Sigmoid colon (tissue), 7 donors: ENCODE results near the gene THBS2. TPM values are rescaled to one million over a fixed set of nuclear protein-coding genes. Genes with fewer than 3 reads are reported as not detected.
"Not testable (repeated sequence)": the region's sequence is repeated elsewhere in the genome, so short reads cannot be mapped to it uniquely, and the experiment has no call there.

Experiments
- DNase-seq: peaks from one replicate; pipeline ENCODE4 v3.0.0-alpha.2; 2019
- H3K27ac ChIP-seq, 4 donors: fragments of 200-600 bp; sonication (generic); one replicate each; pipeline ENCODE4 v1.5.1; 2016 to 2019; ENCODE audit warnings: mild to moderate bottlenecking in 1 of 4
- H3K27me3 ChIP-seq, 3 donors: fragments of 200-600 bp; sonication (generic); one replicate each; pipeline ENCODE4 v1.5.1; 2019; ENCODE audit warnings: mild to moderate bottlenecking in 1 of 3
- H3K36me3 ChIP-seq, 4 donors: fragments of 200-600 bp; sonication (generic); one replicate each; pipeline ENCODE4 v1.5.1; 2016 to 2019
- H3K4me1 ChIP-seq, 4 donors: fragments of 200-600 bp; sonication (generic); one replicate each; pipeline ENCODE4 v1.5.1; 2017 to 2019
- H3K4me3 ChIP-seq, 4 donors: fragments of 200-600 bp; sonication (generic); one replicate each; pipeline ENCODE4 v1.5.1; 2017 to 2019; ENCODE audit warnings: mild to moderate bottlenecking in 2 of 4, moderate library complexity in 1 of 4
- H3K9me3 ChIP-seq, 4 donors: fragments of 200-600 bp in 3 of 4; sonication (generic) in 3 of 4; one replicate each; pipeline versions ENCODE4 v1.5.1 to v1.6.1; 2013 to 2019
- EP300 ChIP-seq, 4 donors: sonication (generic); formaldehyde crosslinking; IDR thresholded peaks; one replicate each; pipeline ENCODE4 v1.6.1; 2017; ENCODE audit warnings: antibody characterized with exemption in 4 of 4
- POLR2A ChIP-seq, 2 donors: fragments of 450-650 bp; IDR thresholded peaks; one replicate each; pipeline ENCODE4 v1.6.1; 2016; ENCODE audit warnings: antibody characterized with exemption in 2 of 2, mild to moderate bottlenecking in 2 of 2, moderate library complexity in 2 of 2
- POLR2AphosphoS5 ChIP-seq, 4 donors: sonication (generic); formaldehyde crosslinking; IDR thresholded peaks; one replicate each; pipeline ENCODE4 v1.6.1; 2017; ENCODE audit warnings: antibody characterized with exemption in 4 of 4
- WGBS, 2 donors: extraction: QIAGEN DNeasy Blood & Tissue Kit; methylation state at CpG; one replicate each; pipeline ENCODE4 v1.1.7; 2013; 5-methylcytosine and 5-hydroxymethylcytosine counted together
- intact Hi-C: fragments of 100-400 bp; cut with DNase I; formaldehyde crosslinking; loops from one replicate; pipeline ENCODE4 v1.15.1; 2023
- polyA plus RNA-seq, 3 donors: library from polyadenylated mRNA; stranded (reverse); fragments of 200-250 nt; gene quantifications; one replicate each; pipeline ENCODE4 v1.2.3, GENCODE V29; 2013
- total RNA-seq, 4 donors: library from RNA; depleted of rRNA; stranded (reverse); fragments of >200 nt; gene quantifications; one replicate each; pipeline ENCODE4 v1.1.0, GENCODE V29; 2016
- TF ChIP-seq, protein P1 (sequence below), 4 experiments: fragments of 450-650 bp in 3 of 4; fragments of 200-600 bp in 1 of 4; IDR thresholded peaks; one replicate each; pipeline ENCODE4 v1.5.1; 2016 to 2019; ENCODE audit warnings: antibody characterized with exemption in 4 of 4, mild to moderate bottlenecking in 3 of 4, moderate library complexity in 2 of 4
- donor health status: healthy with polysubstance abuse.
- donor health status: Bipolar disorder and iron deficiency.
- donor health status: healthy.

Gene THBS2
- total and polyA plus RNA-seq, 7 donors = 1.7 to 59.0 (median 37.6) TPM

DNA sequence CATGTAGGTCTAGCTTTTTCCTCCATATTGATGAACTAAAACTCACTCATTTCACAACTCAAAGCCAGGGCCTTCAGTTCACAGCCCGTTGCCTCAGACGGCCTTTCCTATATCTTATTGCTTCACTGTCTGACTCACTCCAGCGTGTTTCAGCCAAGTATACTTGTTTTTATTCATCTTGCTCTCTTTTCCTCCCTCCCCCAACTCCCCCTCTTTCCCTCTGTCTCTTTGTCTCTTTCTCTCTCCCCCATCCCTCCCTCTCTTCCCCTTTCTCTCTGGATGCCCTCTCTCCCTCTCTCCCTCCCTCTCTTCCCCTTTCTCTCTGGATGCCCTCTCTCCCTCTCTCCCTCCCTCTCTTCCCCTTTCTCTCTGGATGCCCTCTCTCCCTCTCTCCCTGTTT lies 38.9 kb downstream of the THBS2 start:
- H3K36me3 ChIP-seq = peaks cover 0 to 10% (median 0%) of the 10 kb centered on the region in 4 donors
- H3K4me1 ChIP-seq = peaks cover 0 to 41% (median 37%) of the 10 kb centered on the region in 4 donors
- peak overlapping the region; percentile 86 to 97 (median 90) for H3K27ac ChIP-seq
- intact Hi-C loops = loop anchor here (2.0 to 10.0 kb wide), 6 partner anchors 38 to 580 kb away; partner anchors contain the start of gene THBS2
- TF ChIP-seq POLR2AphosphoS5 (IDR thresholded peaks at IDR 0.05) = peak; percentile 56 to 74 (median 69)
- peak in 1 of 4 donors; percentile 32 for TF ChIP-seq EP300 (IDR thresholded peaks at IDR 0.05)
- H3K9me3 ChIP-seq, H3K27me3 ChIP-seq: not testable (repeated sequence)
- H3K4me3 ChIP-seq = peak overlapping the region in 1 of 4 donors; percentile 18
- DNase-seq = peak; percentile 87
- 53 to 74% methylated on average over 3 of the region's 3 CpGs for WGBS, 2 donors

DNA sequence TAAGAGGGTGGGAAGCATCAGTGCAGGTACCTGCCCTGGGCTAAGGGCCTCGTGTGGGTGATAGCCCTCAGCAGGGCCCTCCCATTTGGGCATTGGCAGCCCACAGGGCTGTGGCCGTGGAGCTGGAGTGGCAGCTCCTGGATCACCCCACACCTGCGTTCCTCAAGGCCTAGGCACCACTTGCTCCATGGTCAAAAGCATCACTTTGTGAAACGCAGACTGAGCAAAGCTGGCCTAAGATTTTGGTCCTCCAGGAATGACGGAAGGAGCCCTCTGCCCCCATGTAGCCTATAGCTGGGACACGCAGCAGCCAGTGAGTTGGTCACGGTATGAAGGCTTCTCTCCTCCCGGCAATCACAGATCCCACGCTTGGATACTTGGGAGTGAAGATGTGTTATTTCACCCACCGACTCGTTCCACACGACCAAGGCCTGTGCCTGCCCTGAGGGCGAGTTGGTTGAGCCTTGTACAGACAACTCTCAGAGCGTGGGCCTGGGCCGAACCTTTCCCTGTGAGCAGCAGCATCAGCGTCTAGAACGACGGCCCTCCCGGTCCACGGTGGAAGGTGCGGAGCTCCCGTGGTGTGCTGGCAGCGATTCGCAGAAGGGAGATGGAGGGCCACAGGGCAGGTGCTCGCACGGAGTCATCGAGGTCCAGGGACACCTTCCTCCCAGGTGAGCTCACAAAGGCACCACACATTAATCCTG lies 39.7 kb downstream of the THBS2 start:
- intact Hi-C loops = loop anchor here (2.0 to 10.0 kb wide), 6 partner anchors 39 to 579 kb away; partner anchors contain the start of gene THBS2
- Histone ChIP-seq H3K4me3 (peak overlapping the region in 1 of 4 donors; percentile 33), H3K4me1 (peaks cover 0 to 41% (median 37%) of the 10 kb centered on the region in 4 donors), H3K27me3 (no peaks in the 10 kb centered on the region), H3K9me3 (no peaks in the 10 kb centered on the region), H3K36me3 (peaks cover 0 to 4% (median 0%) of the 10 kb centered on the region in 4 donors), H3K27ac (peak overlapping the region; percentile 86 to 97 (median 90))
- WGBS, 2 donors = 93 to 95% methylated on average over 27 of the region's 27 CpGs
- TF ChIP-seq, protein P1, sequence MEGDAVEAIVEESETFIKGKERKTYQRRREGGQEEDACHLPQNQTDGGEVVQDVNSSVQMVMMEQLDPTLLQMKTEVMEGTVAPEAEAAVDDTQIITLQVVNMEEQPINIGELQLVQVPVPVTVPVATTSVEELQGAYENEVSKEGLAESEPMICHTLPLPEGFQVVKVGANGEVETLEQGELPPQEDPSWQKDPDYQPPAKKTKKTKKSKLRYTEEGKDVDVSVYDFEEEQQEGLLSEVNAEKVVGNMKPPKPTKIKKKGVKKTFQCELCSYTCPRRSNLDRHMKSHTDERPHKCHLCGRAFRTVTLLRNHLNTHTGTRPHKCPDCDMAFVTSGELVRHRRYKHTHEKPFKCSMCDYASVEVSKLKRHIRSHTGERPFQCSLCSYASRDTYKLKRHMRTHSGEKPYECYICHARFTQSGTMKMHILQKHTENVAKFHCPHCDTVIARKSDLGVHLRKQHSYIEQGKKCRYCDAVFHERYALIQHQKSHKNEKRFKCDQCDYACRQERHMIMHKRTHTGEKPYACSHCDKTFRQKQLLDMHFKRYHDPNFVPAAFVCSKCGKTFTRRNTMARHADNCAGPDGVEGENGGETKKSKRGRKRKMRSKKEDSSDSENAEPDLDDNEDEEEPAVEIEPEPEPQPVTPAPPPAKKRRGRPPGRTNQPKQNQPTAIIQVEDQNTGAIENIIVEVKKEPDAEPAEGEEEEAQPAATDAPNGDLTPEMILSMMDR (IDR thresholded peaks at IDR 0.05) = no peak
- no peak for TF ChIP-seq EP300 (IDR thresholded peaks at IDR 0.05)
- no peak for TF ChIP-seq POLR2AphosphoS5 (IDR thresholded peaks at IDR 0.05)
- no peak for TF ChIP-seq POLR2A (IDR thresholded peaks at IDR 0.05)
- DNase-seq = peak; percentile 69

DNA sequence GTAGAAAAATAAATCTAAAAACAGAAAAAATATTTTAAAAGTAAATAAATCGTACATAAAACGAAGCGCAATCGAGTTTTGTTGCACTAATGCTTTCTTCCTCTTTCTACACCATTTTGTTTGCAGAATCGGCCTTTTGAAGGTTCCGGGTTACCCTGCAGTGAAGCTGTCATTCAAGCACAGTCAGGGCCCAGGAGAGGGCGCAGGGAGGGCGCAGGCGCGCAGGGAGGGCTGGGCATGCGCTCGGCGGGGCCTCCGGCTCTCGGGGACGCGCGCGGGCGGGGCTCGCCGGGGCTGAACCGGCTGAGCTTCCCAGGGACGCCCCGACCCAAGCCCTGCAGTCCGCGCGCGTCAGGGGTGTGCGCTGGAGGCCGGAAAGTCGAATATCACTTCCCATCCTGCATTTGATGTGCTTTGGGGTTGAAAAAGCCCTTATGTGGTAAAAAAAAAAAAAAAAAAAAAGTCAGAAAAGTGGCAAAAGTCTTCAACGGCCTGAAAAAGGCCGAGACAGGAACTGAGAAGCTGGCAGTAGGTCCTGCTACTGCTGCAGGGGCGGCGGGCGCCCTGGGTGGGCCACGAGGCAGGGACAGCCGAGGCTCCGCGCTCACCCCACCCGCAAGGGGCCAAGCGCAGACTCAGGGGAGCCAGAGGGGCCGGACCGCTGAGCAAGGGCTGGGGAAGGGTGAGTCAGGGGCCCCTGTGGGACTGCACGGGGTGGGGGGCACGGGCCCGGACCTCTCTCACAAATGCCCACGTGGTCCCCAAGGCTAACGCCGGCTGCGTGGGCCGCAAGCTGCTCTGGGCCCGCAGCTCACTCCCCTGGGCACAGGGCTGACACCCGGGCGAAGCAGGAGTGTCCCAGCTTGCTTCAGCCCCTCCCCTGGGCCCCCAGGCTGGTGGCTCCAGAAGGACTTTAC lies 40.5 kb downstream of the THBS2 start:
- Histone ChIP-seq H3K36me3 (peaks cover 0 to 4% (median 0%) of the 10 kb centered on the region in 4 donors), H3K27me3 (no peaks in the 10 kb centered on the region), H3K9me3 (no peaks in the 10 kb centered on the region), H3K4me1 (peaks cover 0 to 41% (median 37%) of the 10 kb centered on the region in 4 donors), H3K27ac (peak overlapping the region; percentile 86 to 97 (median 90)), H3K4me3 (peak overlapping the region in 3 of 4 donors; percentile 22 to 38 (median 33))
- TF ChIP-seq EP300 (IDR thresholded peaks at IDR 0.05) (no peak), POLR2AphosphoS5 (IDR thresholded peaks at IDR 0.05) (peak in 3 of 4 donors; percentile 49 to 54 (median 50)), POLR2A (IDR thresholded peaks at IDR 0.05) (peak in 1 of 2 donors; percentile 11)
- TF ChIP-seq, protein P1 (IDR thresholded peaks at IDR 0.05) = peak in 1 of 4 experiments; percentile 26
- 27 to 34% methylated on average over 56 of the region's 56 CpGs for WGBS, 2 donors
- peak; percentile 95 for DNase-seq
- intact Hi-C loops = loop anchor here (5.0 to 10.0 kb wide), 4 partner anchors 239 to 578 kb away; no protein-coding TSS in a partner anchor

DNA sequence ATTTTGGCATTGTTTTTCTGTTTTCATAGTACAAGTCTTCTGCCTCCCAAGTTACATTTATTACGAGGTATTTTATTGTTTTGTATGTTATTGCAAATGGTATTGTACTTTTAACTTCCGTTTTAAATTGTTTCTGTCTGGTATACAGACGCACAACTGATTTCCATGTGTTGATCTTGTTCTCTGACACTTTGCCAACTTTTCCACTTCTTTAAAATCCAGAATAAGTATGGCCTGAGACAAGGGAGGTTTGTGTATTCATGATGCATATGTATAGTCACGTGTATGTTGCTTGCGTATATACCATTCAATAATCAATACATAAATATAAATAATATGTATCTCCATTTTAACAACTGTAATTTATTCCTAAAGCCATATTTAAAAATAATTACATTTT lies 41.2 kb downstream of the THBS2 start:
- Histone ChIP-seq H3K4me1 (peaks cover 0 to 41% (median 37%) of the 10 kb centered on the region in 4 donors), H3K27ac (peak overlapping the region; percentile 86 to 97 (median 90)), H3K9me3 (peaks cover 0 to 5% (median 1%) of the 10 kb centered on the region in 4 donors), H3K27me3 (no peaks in the 10 kb centered on the region), H3K36me3 (peaks cover 0 to 3% (median 0%) of the 10 kb centered on the region in 4 donors), H3K4me3 (peak overlapping the region in 3 of 4 donors; percentile 22 to 38 (median 33))
- 29 to 64% methylated on average over 5 of the region's 5 CpGs for WGBS, 2 donors
- TF ChIP-seq, protein P1 (IDR thresholded peaks at IDR 0.05) = no peak
- TF ChIP-seq POLR2AphosphoS5 (IDR thresholded peaks at IDR 0.05) (no peak), EP300 (IDR thresholded peaks at IDR 0.05) (no peak), POLR2A (IDR thresholded peaks at IDR 0.05) (no peak)
- DNase-seq = no peak
- intact Hi-C loops = loop anchor here (5.0 to 10.0 kb wide), 4 partner anchors 240 to 578 kb away; no protein-coding TSS in a partner anchor
